ENCODE results near the gene PLCXD1.

DNA sequence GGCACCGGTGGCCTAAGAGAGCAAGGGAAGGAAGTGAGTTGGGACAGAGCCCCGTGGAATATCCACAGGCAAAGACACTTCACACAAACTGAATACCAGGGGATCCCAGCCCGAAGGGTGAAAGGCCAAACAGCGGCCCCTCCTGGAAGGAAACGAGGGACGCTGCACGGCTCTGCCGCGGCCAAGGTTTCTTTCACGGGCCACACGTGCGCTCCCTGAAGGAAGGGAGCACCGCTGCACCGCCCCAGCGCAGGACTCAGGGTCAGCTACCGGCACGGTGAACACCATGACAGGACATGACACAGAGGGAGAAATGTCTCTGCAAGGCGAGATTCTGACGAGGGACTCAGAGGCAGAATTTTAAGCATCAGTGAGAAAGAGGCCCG, 69.0 kb downstream of the PLCXD1 start:
- TF ChIP-seq, protein P1, sequence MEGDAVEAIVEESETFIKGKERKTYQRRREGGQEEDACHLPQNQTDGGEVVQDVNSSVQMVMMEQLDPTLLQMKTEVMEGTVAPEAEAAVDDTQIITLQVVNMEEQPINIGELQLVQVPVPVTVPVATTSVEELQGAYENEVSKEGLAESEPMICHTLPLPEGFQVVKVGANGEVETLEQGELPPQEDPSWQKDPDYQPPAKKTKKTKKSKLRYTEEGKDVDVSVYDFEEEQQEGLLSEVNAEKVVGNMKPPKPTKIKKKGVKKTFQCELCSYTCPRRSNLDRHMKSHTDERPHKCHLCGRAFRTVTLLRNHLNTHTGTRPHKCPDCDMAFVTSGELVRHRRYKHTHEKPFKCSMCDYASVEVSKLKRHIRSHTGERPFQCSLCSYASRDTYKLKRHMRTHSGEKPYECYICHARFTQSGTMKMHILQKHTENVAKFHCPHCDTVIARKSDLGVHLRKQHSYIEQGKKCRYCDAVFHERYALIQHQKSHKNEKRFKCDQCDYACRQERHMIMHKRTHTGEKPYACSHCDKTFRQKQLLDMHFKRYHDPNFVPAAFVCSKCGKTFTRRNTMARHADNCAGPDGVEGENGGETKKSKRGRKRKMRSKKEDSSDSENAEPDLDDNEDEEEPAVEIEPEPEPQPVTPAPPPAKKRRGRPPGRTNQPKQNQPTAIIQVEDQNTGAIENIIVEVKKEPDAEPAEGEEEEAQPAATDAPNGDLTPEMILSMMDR (IDR thresholded peaks at IDR 0.05), result no peak
- TF ChIP-seq POLR2A (IDR thresholded peaks at IDR 0.05) (no peak), POLR2AphosphoS5 (IDR thresholded peaks at IDR 0.05) (no peak), EP300 (IDR thresholded peaks at IDR 0.05) (no peak)
